ENCODE measurements around the gene MADCAM1.

MADCAM1 gene

DNA sequence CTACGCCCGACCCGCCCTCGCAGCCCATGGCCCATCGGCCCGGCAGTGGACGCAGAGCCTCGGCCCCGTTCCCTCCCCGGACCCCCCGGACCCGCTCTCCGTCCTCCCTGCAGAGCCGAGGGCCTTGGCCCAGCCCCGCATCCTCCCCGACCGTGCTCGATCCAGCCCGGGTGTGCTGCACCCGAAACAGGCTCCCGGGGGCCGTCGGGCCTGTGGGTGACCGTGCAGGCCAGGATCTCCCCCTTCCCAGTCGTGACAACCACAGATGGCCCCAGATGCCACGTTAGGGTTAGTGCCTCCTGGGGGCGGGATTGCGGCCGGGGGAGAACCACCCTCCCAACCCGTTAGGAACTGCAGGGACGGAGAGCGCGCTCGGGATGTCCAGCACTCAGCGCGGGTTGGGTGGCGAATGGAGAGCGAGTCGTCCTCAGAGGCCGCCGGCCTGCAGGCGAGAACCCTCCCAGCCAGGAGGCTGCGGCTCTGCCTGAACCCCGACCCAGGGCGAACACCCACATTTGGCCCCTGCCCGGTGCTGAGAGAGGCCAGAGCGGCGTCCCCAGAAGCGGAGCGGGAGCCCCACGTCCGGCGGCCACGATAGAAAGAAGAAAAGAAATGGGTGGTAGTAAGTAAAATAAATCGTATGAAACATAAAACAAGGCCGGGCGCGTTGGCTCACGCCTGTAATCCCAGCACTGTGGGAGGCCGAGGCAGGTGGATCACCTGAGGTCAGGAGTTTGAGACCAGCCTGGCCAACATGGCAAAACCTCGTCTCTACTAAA is 6.7 kb upstream of the MADCAM1 start:
- DNase-seq = no peak

GRCh38 chr19:491146-491741 is 5.0 kb upstream of the MADCAM1 start:
- no peak for DNase-seq

GRCh38 chr19:492091-492531 is 4.2 kb upstream of the MADCAM1 start:
- DNase-seq = no peak

- DNase-seq = no peak
Observed at GRCh38 chr19:493391-494170, 2.7 kb upstream of the MADCAM1 start.

DNA sequence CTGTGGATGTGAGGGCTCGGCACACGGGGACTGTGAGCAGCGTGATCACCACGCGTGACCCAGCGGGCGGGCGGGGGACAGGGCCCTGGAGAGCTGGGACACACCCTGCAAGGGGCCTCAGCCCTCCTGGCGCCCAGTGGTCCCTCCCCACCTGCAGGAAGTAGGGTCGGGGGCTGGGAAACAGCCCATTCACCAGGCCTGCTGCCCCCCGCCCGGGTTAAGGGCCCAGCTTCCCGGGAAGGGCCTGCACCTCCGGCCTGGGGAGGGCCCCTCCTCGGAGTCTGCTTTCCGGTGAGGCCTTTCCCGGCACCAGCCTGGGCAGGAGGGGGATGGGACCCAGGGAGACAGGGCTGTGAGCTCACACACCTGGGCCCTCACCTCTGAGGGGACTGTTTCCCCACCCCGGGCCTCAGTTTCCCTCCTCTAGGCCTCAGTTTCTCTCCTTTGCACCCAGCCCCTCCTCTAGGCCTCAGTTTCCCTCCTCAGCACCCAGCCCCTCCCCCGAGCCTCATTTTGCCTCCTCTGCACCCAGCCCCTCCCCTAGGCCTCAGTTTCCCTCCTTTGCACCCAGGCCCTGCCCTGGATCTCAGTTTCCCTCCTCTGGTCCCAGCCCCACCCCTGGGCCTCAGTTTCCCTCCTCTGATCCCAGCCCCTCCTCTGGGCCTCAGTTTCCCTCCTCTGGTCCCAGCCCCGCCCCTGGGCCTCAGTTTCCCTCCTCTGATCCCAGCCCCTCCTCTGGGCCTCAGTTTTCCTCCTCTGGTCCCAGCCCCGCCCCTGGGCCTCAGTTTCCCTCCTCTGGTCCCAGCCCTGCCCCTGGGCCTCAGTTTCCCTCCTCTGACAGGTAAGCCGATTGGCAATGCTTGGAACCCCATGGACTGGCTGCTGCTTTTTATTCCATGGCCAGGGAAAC is 1.9 kb upstream of the MADCAM1 start:
- DNase-seq = no peak

GRCh38 chr19:495081-495401 is 1.2 kb upstream of the MADCAM1 start:
- no peak for DNase-seq

DNA sequence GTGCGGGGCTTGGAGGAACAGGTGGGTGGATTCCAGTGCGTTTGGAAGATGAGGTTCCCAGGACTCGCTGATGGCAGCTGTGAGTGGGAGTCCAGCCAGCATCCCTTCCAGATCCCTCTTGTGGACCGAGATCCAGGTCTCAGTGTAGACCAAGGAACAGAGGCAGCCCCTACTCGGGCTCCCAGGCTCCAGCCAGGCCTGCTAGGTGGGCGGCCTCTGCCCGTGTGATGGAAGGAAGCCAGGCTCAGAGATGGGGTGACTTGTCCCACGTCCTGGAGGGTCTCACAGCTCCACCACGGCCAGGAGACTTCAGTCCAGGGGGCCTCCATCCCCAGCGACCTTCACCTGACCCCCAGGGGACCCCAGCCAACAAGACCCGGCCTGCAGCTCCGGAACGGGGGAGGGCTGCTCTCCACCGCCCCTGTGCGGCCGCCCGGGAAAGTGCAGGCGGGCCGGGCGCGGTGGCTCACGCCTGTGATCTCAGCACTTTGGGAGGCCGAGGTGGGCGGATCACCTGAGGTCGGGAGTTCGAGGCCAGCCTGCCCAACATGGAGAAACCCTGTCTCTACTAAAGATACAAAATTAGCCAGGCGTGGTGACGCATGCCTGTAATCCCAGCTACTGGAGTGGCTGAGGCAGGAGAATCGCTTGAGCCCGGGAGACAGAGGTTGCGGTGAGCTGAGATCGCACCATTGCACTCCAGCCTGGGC is 729 bp upstream of the MADCAM1 start:
- DNase-seq = peak in 1 of 2 donors; percentile 24

DNA sequence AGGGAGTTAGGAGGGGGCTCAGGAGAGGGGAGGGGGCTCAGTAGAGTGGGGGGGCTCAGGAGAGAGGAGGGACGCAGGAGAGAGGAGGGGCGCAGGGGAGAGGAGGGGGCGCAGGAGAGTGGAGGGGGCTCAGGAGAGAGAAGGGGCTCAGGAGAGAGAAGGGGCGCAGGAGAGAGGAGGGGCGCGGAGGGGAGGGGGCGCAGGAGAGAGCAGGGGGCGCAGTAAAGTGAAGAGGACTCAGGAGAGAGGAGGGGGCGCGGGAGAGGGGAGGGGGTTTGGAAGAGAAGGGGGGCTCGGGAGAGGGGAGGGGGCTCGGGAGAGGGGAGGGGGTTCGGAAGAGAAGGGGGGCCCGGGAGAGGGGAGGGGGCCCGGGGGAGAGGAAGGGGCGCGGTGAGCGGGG is 700 bp downstream of the MADCAM1 start:
- no peak for DNase-seq

GRCh38 chr19:497491-497868 is 1.2 kb downstream of the MADCAM1 start:
- no peak for DNase-seq

DNA sequence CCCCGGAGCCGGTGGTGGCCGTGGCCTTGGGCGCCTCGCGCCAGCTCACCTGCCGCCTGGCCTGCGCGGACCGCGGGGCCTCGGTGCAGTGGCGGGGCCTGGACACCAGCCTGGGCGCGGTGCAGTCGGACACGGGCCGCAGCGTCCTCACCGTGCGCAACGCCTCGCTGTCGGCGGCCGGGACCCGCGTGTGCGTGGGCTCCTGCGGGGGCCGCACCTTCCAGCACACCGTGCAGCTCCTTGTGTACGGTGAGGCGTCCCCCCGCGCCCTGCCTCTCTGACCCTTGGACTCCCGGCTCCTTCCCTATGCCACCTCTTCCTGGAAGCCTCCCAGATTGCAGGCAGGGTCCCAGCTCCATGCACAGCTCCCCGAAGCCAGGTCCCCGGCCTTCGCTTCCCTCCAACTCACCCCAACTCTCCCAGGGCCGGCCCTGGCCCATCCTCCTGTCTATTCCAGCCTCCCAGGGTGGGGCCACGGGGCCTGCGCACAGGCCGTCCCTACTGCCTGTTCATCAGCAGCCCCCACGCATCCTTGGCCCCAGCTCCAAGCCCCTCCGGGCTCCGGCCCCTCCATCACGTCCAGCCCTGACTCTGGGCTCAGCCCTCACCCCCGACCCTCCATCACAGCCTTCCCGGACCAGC is 1.7 kb downstream of the MADCAM1 start:
- DNase-seq = no peak

DNA sequence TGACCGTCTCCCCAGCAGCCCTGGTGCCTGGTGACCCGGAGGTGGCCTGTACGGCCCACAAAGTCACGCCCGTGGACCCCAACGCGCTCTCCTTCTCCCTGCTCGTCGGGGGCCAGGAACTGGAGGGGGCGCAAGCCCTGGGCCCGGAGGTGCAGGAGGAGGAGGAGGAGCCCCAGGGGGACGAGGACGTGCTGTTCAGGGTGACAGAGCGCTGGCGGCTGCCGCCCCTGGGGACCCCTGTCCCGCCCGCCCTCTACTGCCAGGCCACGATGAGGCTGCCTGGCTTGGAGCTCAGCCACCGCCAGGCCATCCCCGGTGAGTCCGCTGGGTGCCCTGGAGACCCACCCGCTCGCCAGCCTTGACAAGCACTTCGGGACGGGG is 2.2 kb downstream of the MADCAM1 start:
- no peak for DNase-seq

- no peak for DNase-seq
Observed at GRCh38 chr19:498977-499623, 2.8 kb downstream of the MADCAM1 start.

- DNase-seq = no peak
Observed at GRCh38 chr19:501646-502045, 5.4 kb downstream of the MADCAM1 start.

DNA sequence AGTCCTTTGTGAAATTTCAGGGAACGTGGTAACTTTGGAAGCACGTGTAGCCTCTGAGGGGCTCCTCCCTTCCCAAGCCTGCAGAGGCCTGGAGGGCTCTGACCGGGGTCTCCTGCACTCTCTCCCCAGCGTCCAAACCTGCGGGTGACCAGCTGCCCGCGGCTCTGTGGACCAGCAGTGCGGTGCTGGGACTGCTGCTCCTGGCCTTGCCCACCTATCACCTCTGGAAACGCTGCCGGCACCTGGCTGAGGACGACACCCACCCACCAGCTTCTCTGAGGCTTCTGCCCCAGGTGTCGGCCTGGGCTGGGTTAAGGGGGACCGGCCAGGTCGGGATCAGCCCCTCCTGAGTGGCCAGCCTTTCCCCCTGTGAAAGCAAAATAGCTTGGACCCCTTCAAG is 8.3 kb downstream of the MADCAM1 start:
- no peak for DNase-seq

GRCh38 chr19:506404-507285 is 10.4 kb downstream of the MADCAM1 start:
- peak; percentile 86 to 99 for DNase-seq

GRCh38 chr19:507286-508203 is 11.3 kb downstream of the MADCAM1 start, which contains the start of gene TPGS1:
Gene TPGS1 (plus strand): TSS chr19:507497. CDS start chr19:507507, 10 bp downstream.
- DNase-seq = peak; percentile 53 to 98

DNA sequence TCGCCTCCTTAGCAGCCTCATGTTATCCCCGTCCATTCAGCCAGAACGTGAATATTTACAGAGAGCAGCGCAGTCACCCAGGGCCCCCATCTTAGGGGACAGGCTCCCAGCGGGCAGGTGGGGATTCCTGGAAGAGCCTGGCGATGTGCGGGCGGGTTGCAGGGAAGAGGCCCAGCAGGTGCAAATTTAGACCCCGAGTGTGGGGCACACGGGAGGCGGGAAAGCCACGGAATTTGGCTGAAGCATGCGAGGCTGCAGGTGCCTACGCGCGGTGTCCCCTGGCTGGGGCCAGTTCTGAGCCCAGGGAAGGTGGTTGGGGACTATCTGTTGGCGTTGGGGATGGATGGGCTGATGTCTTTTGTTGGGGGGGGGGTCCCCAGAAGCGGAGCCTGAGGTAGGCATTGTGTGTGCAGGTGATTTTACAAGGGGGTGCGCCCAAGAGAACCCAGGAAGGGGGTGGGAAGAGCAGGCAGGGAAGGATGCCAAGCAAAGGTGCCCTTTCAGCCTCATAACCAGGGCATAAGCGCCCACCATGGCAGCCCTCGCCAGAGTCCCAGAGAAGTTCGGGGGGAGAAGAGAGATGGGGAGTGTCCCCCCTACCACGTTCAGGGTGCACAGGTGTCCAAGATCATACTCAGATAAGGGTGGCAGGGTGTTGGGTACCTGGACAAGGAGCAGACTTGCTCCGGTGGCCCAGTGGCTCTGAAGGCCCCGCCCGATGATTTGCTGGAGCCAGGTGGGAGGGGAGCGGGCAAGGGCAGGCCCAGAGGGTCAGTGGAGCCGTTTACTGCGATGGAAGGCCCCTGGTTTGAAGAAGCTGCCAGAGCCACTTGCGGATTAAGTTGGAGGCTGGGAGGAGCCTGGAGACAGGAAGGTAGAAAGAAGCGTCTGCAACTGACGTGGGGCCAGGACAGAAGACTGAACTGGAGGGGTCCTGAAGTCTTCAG is 12.2 kb downstream of the MADCAM1 start:
- DNase-seq = no peak

- DNase-seq = peak; percentile 93 to 97
Observed at GRCh38 chr19:510606-511100, 14.4 kb downstream of the MADCAM1 start.
